GM19193 (cell line): ENCODE data around the gene CAMTA1.

Experiments
- POLR2A ChIP-seq: IDR thresholded peaks from 4 replicates; pipeline ENCODE4 v1.6.1; 2011; ENCODE audit not compliant: insufficient read depth, insufficient read length; ENCODE audit errors: extremely low read depth

The CAMTA1 gene

GRCh38 chr1:7500381-7501083 lies 715.3 kb downstream of the CAMTA1 start:
- no peak for TF ChIP-seq POLR2A

GRCh38 chr1:7501084-7501491 lies 715.8 kb downstream of the CAMTA1 start:
- TF ChIP-seq POLR2A: no peak

- TF ChIP-seq POLR2A: no peak
Measured at GRCh38 chr1:7501723-7502603, 716.7 kb downstream of the CAMTA1 start.

GRCh38 chr1:7503691-7504437 lies 718.6 kb downstream of the CAMTA1 start:
- TF ChIP-seq POLR2A: no peak

GRCh38 chr1:7504438-7504720 lies 719.1 kb downstream of the CAMTA1 start:
- no peak for TF ChIP-seq POLR2A

- no peak for TF ChIP-seq POLR2A
Measured at GRCh38 chr1:7505094-7505770, 720.0 kb downstream of the CAMTA1 start.

GRCh38 chr1:7505771-7506453 lies 720.7 kb downstream of the CAMTA1 start:
- no peak for TF ChIP-seq POLR2A

- no peak for TF ChIP-seq POLR2A
Measured at GRCh38 chr1:7506454-7507284, 721.4 kb downstream of the CAMTA1 start.

- no peak for TF ChIP-seq POLR2A
Measured at GRCh38 chr1:7507285-7508019, 722.2 kb downstream of the CAMTA1 start.

GRCh38 chr1:7508052-7508933 lies 723.0 kb downstream of the CAMTA1 start:
- no peak for TF ChIP-seq POLR2A

- no peak for TF ChIP-seq POLR2A
Measured at GRCh38 chr1:7508934-7509519, 723.8 kb downstream of the CAMTA1 start.

- TF ChIP-seq POLR2A: no peak
Measured at GRCh38 chr1:7509598-7509997, 724.3 kb downstream of the CAMTA1 start.
